Trophoblast cell (in vitro differentiated cells and primary cell): ENCODE results near the gene FPR3.
A peak's percentile ranks its signal among the peaks of the same experiment; 100 is the strongest.

Experiments used
- DNase-seq, 2 donors: peaks; one replicate each; pipeline ENCODE4 v3.0.0-alpha.2; 2016
- H2AFZ ChIP-seq: 2 replicates; pipeline ENCODE4 v1.6.1; 2013; ENCODE audit warnings: low read length, moderate library complexity, mild to moderate bottlenecking; ENCODE audit not compliant: insufficient read depth, poor library complexity
- H2AK5ac ChIP-seq: 2 replicates; pipeline ENCODE4 v1.6.1; 2013; ENCODE audit warnings: mild to moderate bottlenecking, low read length
- H2BK120ac ChIP-seq: 2 replicates; pipeline ENCODE4 v1.6.1; 2013; ENCODE audit warnings: low read length, mild to moderate bottlenecking, moderate library complexity; ENCODE audit not compliant: insufficient read depth, poor library complexity
- H2BK12ac ChIP-seq: 2 replicates; pipeline ENCODE4 v1.6.1; 2013; ENCODE audit warnings: mild to moderate bottlenecking, low read length, moderate library complexity
- H2BK5ac ChIP-seq: 2 replicates; pipeline ENCODE4 v1.6.1; 2013; ENCODE audit warnings: low read length, low read depth, moderate library complexity, mild to moderate bottlenecking; ENCODE audit not compliant: poor library complexity
- H3K14ac ChIP-seq: 2 replicates; pipeline ENCODE4 v1.6.1; 2013; ENCODE audit warnings: mild to moderate bottlenecking, low read length
- H3K18ac ChIP-seq: 2 replicates; pipeline ENCODE4 v1.6.1; 2013; ENCODE audit warnings: mild to moderate bottlenecking, low read length
- H3K23ac ChIP-seq: 2 replicates; pipeline ENCODE4 v1.6.1; 2013; ENCODE audit warnings: low read length
- H3K27ac ChIP-seq: 2 replicates; pipeline ENCODE4 v1.5.1; 2013; ENCODE audit warnings: low read depth, mild to moderate bottlenecking, inconsistent platforms, low read length, moderate library complexity
- H3K27me3 ChIP-seq: 2 replicates; pipeline ENCODE4 v1.6.1; 2013; ENCODE audit warnings: inconsistent platforms, mild to moderate bottlenecking, low read length, moderate library complexity; ENCODE audit not compliant: insufficient read depth
- H3K36me3 ChIP-seq, 2 experiments: 1 replicate in 1 of 2; 2 replicates in 1 of 2; pipeline ENCODE4 v1.6.1; 2013; ENCODE audit warnings: low read length in 2 of 2, mild to moderate bottlenecking in 2 of 2, moderate library complexity in 1 of 2; ENCODE audit not compliant: insufficient read depth in 2 of 2, control insufficient read depth in 1 of 2
- H3K4ac ChIP-seq: 2 replicates; pipeline ENCODE4 v1.6.1; 2013; ENCODE audit warnings: low read depth, mild to moderate bottlenecking, low read length, moderate library complexity
- H3K4me1 ChIP-seq, 2 experiments: 1 replicate in 1 of 2; 2 replicates in 1 of 2; pipeline ENCODE4 v1.6.1; 2013; ENCODE audit warnings: low read length in 2 of 2, mild to moderate bottlenecking in 2 of 2, moderate library complexity in 1 of 2; ENCODE audit not compliant: insufficient read depth in 2 of 2, control insufficient read depth in 1 of 2
- H3K4me2 ChIP-seq: 2 replicates; pipeline ENCODE4 v1.6.1; 2013; ENCODE audit warnings: inconsistent platforms, mild to moderate bottlenecking, low read length, moderate library complexity
- H3K4me3 ChIP-seq: 2 replicates; pipeline ENCODE4 v1.5.1; 2013; ENCODE audit warnings: mild to moderate bottlenecking, low read depth, low read length, inconsistent platforms
- H3K79me1 ChIP-seq: one replicate; pipeline ENCODE4 v1.6.1; 2013; ENCODE audit warnings: low read length
- H3K79me2 ChIP-seq: 2 replicates; pipeline ENCODE4 v1.6.1; 2013; ENCODE audit warnings: low read length, mild to moderate bottlenecking; ENCODE audit not compliant: control insufficient read depth, insufficient read depth, poor library complexity
- H3K9ac ChIP-seq: 2 replicates; pipeline ENCODE4 v1.6.1; 2013; ENCODE audit warnings: mild to moderate bottlenecking, low read length
- H3K9me3 ChIP-seq: 2 replicates; pipeline ENCODE4 v1.6.1; 2013; ENCODE audit warnings: low read depth, mild to moderate bottlenecking, control low read depth, inconsistent platforms, low read length; ENCODE audit not compliant: insufficient read depth
- H4K12ac ChIP-seq: 2 replicates; pipeline ENCODE4 v1.6.1; 2013; ENCODE audit warnings: low read depth, mild to moderate bottlenecking, low read length, moderate library complexity
- H4K8ac ChIP-seq: 2 replicates; pipeline ENCODE4 v1.6.1; 2013; ENCODE audit warnings: low read depth, mild to moderate bottlenecking, low read length, moderate library complexity
- H4K91ac ChIP-seq: one replicate; pipeline ENCODE4 v1.6.1; 2013; ENCODE audit warnings: low read depth, mild to moderate bottlenecking, low read length, moderate library complexity
- WGBS: extraction: QIAGEN DNeasy Blood & Tissue Kit; methylation state at CpG from one replicate; pipeline ENCODE4 v1.1.7; 2013; ENCODE audit warnings: missing lambda C conversion rate; ENCODE audit not compliant: insufficient read length, insufficient coverage; ENCODE audit errors: extremely low coverage; 5-methylcytosine and 5-hydroxymethylcytosine counted together

FPR3 gene

DNA sequence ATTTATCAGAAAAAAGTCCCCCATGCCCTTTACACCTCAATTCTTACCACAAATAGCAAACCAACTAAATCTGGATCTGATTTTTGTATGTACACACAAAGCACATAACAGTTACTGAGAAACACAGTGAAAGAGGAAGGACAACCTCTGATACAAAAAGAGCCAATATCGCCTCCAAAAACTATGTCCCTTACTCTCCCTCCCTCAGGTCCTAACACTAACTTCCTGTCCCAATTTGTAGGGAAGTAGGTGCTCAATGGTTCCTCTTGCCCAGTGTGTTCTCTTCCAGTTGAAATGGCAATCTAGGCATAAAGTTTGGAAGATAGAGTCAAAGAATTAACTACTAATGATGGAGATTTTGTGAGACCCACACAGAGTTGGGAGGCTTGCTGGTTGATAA lies 15.8 kb upstream of the FPR3 start:
- H4K8ac ChIP-seq, result no peak overlapping the region
- no peak overlapping the region for H3K23ac ChIP-seq
- no peak for DNase-seq
- H3K9ac ChIP-seq, result peak overlapping the region; percentile 66
- no peak overlapping the region for H3K27ac ChIP-seq
- H3K36me3 ChIP-seq, result no peaks in the 10 kb centered on the region
- H4K91ac ChIP-seq, result no peak overlapping the region
- H3K14ac ChIP-seq, result no peak overlapping the region
- H3K4me2 ChIP-seq, result no peak overlapping the region
- peaks cover 5% of the 10 kb centered on the region for H3K79me1 ChIP-seq
- no CpG with 5 or more reads among the region's 1 CpG for WGBS
- H3K18ac ChIP-seq, result no peak overlapping the region
- no peak overlapping the region for H3K4me3 ChIP-seq
- H2BK5ac ChIP-seq, result no peak overlapping the region
- H2AFZ ChIP-seq, result no peak overlapping the region
- H3K4ac ChIP-seq, result no peak overlapping the region
- H2BK12ac ChIP-seq, result peak overlapping the region; percentile 80
- H2BK120ac ChIP-seq, result no peak overlapping the region
- H3K27me3 ChIP-seq, result no peaks in the 10 kb centered on the region
- H3K9me3 ChIP-seq, result peaks cover 2% of the 10 kb centered on the region
- H3K4me1 ChIP-seq, result no peaks in the 10 kb centered on the region
- no peaks in the 10 kb centered on the region for H3K79me2 ChIP-seq
- no peak overlapping the region for H4K12ac ChIP-seq
- H2AK5ac ChIP-seq, result no peak overlapping the region

GRCh38 chr19:51779703-51780102 lies 15.3 kb upstream of the FPR3 start:
- Histone ChIP-seq H2AK5ac (no peak overlapping the region), H3K4me1 (no peaks in the 10 kb centered on the region)
- WGBS, result no CpG with 5 or more reads among the region's 2 CpGs

DNA sequence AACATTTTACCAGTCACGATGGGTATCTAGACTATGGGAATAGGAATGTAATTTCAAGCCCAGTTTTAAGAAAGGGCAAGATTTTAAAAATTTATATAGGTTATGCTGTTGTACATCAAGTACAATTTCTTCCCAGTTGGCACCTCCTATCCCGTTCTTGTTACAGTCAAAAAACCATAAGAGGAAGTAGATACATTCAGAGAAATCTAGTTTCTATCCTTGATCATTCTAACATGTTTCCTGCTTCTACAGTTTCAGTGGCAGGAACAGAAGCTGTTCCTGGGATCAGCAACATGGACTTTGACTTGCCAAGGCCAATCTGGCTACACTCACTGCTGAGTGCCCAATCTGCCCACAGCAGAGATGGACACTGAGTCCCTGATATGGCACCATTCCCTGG lies 14.7 kb upstream of the FPR3 start:
- no peak for DNase-seq
- peaks cover 5% of the 10 kb centered on the region for H3K79me1 ChIP-seq
- H3K9me3 ChIP-seq, result peaks cover 2% of the 10 kb centered on the region
- no peak overlapping the region for H4K12ac ChIP-seq
- H3K18ac ChIP-seq, result no peak overlapping the region
- H3K4me1 ChIP-seq, result no peaks in the 10 kb centered on the region
- peak overlapping the region; percentile 49 for H2AFZ ChIP-seq
- H3K23ac ChIP-seq, result no peak overlapping the region
- peak overlapping the region; percentile 85 for H2BK12ac ChIP-seq
- H3K9ac ChIP-seq, result peak overlapping the region; percentile 11
- peak overlapping the region; percentile 97 for H2AK5ac ChIP-seq
- no peak overlapping the region for H3K4ac ChIP-seq
- no peaks in the 10 kb centered on the region for H3K36me3 ChIP-seq
- peak overlapping the region; percentile 82 for H2BK120ac ChIP-seq
- no peak overlapping the region for H3K27ac ChIP-seq
- no peak overlapping the region for H4K8ac ChIP-seq
- H3K14ac ChIP-seq, result no peak overlapping the region
- no peak overlapping the region for H3K4me2 ChIP-seq
- no peak overlapping the region for H3K4me3 ChIP-seq
- H2BK5ac ChIP-seq, result no peak overlapping the region
- no CpG with 5 or more reads among the region's 2 CpGs for WGBS
- no peaks in the 10 kb centered on the region for H3K79me2 ChIP-seq
- H3K27me3 ChIP-seq, result no peaks in the 10 kb centered on the region
- H4K91ac ChIP-seq, result no peak overlapping the region

More at GRCh38 chr19:51779703-51780102, 15.3 kb upstream of the FPR3 start:
- Histone ChIP-seq H3K79me2 (no peaks in the 10 kb centered on the region), H4K12ac (no peak overlapping the region), H4K91ac (no peak overlapping the region), H3K27ac (no peak overlapping the region), H3K27me3 (no peaks in the 10 kb centered on the region), H3K4me3 (no peak overlapping the region), H2BK5ac (no peak overlapping the region), H3K9me3 (peaks cover 2% of the 10 kb centered on the region), H2AFZ (no peak overlapping the region), H3K23ac (no peak overlapping the region), H3K18ac (no peak overlapping the region), H3K14ac (no peak overlapping the region), H3K4ac (no peak overlapping the region), H3K9ac (no peak overlapping the region), H3K79me1 (peaks cover 5% of the 10 kb centered on the region), H2BK120ac (peak overlapping the region; percentile 20), H2BK12ac (no peak overlapping the region), H3K4me2 (no peak overlapping the region), H3K36me3 (no peaks in the 10 kb centered on the region), H4K8ac (no peak overlapping the region)
- DNase-seq, result peak in 1 of 2 donors; percentile 59

DNA sequence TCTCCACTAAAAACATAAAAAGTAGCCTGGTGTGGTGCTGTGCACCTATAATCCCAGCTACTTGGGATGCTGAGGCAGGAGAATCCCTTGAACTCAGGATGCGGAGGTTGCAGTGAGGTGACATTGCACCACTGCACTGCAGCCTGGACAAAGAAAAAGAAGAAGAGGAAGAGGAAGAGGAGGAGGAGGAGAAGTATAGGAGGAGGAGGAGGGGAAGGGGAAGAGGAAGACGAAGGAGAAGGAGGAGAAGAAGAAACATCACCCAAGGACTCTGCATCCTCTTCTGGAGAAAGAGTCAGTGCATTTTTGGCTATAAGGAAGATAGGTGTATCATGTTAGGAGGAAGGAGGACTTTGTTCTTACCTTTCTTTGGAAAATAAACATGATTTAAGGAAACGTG lies 13.0 kb upstream of the FPR3 start:
- H4K91ac ChIP-seq, result no peak overlapping the region
- no peak overlapping the region for H3K18ac ChIP-seq
- H3K14ac ChIP-seq, result no peak overlapping the region
- peaks cover 4% of the 10 kb centered on the region in 2 experiments for H3K4me1 ChIP-seq
- no peak overlapping the region for H3K4me3 ChIP-seq
- no peak overlapping the region for H2AFZ ChIP-seq
- H3K27me3 ChIP-seq, result no peaks in the 10 kb centered on the region
- H3K79me2 ChIP-seq, result no peaks in the 10 kb centered on the region
- H3K23ac ChIP-seq, result no peak overlapping the region
- no peaks in the 10 kb centered on the region for H3K36me3 ChIP-seq
- no peak overlapping the region for H3K27ac ChIP-seq
- H3K79me1 ChIP-seq, result peaks cover 5% of the 10 kb centered on the region
- H2BK12ac ChIP-seq, result no peak overlapping the region
- 86% methylated on average over 1 of the region's 3 CpGs for WGBS
- DNase-seq, result no peak
- H2BK5ac ChIP-seq, result no peak overlapping the region
- H4K8ac ChIP-seq, result no peak overlapping the region
- H3K9me3 ChIP-seq, result peaks cover 2% of the 10 kb centered on the region
- no peak overlapping the region for H3K9ac ChIP-seq
- no peak overlapping the region for H2AK5ac ChIP-seq
- no peak overlapping the region for H2BK120ac ChIP-seq
- no peak overlapping the region for H4K12ac ChIP-seq
- no peak overlapping the region for H3K4ac ChIP-seq
- no peak overlapping the region for H3K4me2 ChIP-seq
